DMS153 treated with DMSO at 0.1 percent for 48 hours (cell line): Measurements from ENCODE around the gene LRRC17.

Experiments
- DNase-seq: peaks from one replicate; lab custom pipeline; 2025; ENCODE audit not compliant: unreplicated experiment; lab: John Stamatoyannopoulos, UW

The LRRC17 gene

DNA sequence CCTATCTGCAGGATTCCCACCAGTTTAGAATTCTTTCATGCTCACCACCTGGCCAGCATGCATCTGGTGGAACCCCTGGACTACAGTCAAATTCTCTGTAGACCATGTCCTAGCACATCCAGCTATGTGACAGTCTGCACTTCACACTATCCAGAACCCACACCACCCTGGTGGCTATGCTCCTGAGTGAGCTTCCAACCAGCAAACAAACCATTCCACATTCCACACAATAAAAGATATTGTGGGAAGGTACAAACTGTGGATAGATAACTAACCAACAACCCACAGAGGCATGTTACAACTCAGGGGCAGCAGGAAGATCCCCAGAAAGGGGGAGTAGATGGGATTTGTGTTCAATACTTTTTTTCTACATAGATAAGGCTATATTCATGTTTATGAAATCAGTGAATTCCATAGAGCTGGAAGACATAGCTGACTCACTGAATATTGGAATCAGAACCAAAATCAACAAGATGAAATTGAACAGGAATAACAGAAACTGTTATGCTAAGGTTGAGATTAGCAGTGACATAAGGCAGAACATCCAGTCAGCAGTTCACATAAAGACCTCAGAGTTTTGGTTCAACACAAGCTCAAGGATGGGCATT, 72.5 kb downstream of the LRRC17 start:
- DNase-seq, result no peak

DNA sequence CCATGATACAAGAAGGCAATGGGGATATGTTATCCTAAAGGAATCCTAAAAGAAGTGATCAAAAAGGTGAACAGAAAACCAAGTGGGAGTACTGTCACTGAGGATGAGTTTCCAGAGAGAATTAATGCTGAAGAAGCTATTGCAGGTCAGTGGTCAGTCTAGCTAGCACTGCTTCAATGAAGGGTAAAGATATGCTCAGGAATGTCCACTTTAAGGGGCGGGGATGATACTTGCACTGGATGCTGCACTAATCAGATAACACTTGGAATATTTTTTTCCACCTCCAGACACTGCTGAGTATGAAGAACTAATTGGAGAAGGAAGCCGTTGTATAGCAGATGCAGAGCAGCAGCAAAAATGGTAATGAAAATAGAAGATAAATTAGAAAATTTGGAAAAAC, 75.3 kb downstream of the LRRC17 start:
- no peak for DNase-seq

DNA sequence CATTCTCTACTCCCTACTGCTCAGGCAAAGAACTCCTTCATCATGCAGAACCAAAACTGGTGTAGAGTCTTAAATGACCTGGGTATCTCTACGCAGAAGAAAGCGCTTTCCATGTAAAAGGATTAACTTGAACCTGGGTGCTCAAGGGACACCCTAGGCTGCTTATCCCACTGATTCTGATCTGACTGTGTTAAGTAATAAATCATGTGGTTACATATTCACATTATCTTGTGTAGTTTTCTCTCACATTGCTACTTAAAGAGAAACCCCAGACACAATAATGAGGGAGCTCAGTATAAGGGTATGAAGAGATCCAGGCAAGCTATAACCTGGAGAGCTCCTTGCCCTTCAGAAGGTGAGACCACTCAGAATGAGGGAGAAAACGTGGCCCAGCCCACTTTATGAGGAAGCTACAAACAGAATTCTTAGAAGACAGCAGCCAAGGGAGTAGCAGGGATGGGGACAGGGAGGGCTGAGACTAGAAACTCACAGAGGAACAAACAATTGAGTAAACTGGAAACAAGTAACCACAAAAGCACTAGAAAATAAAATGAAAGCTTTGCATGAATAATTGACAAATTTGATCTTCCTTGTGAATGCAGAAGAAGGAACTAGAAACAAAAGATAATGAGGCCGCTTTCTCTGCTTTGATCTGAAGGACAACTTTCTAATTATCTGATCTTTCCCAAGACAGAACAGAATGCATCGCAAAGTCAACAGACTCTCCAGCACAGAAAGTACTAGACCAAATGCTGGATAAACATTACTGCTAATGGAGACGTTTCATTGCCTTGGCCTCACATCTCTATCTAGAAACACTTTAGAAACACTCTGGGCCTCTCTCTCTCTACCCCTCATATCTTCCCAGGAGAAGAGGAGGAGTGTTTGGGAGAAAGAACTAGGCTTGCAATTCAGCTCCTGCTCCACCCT, 76.1 kb downstream of the LRRC17 start:
- no peak for DNase-seq

DNA sequence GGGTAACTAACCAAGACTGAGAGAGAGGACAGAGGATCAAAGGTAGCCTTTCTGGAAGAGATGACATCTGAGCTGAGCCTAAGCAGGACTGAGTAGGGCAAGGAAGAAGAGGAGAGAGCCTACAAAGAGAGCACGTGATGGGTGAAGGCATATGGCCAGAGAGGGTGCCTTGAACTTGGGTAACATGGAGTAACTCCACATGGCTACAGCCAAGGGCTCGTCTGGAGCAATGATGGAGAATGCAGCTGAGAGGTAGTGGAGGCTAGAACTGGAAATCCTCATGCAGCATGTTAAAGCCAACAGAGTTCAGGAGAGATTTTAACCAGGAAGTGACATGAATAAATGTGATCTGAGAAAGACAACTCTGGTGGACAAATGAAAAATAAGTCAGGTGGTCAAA, 77.8 kb downstream of the LRRC17 start:
- DNase-seq, result no peak

DNA sequence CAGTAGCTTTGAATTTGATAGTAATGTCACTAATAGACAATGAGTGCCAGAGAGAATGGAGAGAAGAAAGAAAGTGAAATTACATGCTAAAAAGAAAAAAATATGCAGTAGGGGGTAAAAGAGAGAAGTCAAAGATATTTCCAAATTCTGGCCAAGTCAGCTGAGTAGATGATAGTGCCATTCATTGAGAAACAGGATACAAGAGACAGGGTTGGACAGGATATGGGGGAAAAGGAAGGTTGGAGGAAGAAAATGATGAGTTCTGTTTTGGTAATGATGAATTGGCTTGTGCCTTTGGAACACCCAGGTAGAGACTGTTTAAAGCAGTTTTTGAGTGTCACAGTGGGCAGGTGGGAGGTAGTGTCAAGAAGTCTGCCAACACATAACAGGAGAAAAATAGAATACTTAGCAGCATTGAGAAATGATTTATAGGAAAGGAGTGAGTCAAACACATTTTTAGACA, 78.3 kb downstream of the LRRC17 start:
- DNase-seq, result no peak

DNA sequence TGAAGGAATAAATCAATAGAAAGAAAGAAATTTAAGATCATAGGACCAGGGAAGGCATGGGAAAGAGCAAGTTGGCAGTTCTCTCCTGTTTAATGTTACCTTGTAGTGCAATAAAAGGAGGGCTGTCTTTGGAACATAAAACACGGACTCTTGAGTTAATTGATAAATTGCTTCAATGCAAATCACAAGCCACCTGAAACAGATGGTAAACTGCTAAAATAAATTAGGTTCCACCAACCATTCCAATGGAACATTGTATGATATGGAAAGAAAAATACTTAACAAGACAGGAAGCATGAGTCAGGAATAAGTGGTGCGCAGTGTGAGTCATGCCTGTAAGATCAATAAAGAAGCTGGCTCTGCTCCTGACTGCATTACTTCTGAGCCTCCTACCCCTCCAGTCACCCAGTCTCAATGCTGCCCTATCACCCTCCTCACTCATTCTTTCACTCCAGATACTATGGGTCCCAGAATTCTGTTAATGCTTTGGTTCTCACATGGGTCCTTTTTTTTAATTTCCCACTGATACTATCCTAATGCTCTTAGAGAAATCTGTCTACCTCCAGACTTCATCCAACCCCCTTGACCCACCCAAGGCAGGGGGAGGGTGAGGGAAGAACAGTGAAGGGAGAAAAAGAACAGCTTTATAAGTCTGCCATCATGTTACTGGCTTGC, 78.9 kb downstream of the LRRC17 start:
- DNase-seq, result no peak

DNA sequence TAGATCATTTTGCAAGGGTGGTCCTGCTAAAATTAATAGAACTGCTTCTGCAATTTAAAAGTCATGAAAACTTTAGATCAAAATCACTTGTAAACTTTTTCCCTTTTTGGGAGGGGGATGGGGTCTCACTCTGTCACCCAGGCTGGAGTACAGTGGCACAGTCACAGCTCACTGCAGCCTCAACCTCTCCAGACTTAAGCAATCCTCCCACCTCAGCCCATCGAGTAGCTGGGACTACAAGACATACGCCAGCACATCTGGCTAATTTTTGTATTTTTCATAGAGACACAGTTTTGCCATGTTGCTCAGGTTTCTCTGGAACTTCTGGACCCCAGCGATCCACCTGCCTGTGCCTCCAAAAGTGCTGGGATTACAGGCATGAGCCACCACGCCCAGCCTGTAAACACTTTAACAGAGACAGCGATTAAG, 79.7 kb downstream of the LRRC17 start:
- DNase-seq, result no peak

DNA sequence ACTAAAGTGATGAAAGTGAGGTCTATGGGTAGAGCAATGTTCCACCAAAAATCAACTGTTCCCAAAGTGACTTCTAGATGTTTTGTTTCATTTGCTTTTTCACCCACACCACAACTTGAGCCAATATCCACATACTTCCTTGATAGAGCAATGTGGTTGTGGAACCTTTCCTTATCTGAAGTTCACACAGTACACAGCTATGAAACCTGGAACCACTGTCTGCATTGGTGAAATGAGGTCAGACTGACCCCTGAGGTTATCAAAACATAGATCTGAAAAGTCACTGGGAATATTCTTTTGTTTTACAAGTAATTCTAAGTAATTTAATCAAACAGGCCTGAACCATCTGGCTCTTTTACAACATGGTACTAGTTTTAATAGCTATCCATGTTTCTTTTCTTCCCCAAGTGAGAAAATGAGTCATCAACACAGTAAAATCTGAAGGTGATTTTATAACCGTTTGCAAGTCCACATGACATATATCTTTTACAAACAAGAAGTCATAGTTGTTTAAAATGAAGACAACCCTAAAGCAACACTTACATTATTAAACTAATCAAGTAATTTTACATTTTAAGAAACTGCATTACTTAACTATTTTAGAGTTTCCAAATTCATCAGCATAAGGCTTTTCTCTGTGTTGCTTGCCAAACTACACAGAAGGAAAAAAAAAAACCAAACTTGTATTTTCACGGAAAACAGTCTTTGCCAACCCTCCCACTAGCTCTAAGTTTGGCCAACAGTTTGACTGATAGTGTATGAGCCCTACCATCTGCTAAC, 80.3 kb downstream of the LRRC17 start:
- no peak for DNase-seq

DNA sequence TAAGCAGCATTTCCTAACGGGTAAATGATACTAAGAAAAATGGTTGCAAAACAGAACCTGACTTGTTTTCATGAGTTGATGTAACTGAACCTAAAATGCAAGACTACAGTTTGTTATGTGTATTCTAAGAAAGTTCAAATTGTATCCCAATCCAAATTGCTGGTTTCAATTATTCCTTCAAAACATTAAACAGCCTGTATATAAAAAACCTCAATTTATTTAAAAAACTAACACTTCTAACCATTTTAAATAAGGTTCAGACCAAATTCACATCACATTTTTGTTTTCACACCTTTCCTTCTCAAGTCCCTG, 80.9 kb downstream of the LRRC17 start:
- DNase-seq, result no peak

DNA sequence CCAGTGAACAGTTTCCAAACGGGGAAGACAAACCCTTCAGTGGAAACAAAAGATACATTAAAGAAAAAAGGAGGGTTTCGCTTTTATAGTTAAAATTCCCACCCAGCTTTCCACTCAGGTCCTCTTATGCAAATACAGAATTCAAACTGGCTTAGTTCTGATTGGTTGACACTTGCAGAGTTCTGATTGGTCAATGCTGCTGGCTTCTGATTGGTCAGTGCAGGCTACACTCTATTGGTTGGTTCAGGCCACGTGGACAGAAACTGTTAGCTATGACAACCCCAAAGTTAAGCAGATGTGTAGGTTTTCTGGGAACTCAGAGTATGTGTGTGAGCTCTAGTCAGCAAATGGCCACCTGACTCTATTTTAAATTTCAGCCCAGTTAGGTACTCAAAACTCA, 81.8 kb downstream of the LRRC17 start:
- DNase-seq, result no peak
